ENCODE data around the gene NT5E. TPM values are rescaled to one million over a fixed set of nuclear protein-coding genes. Genes with fewer than 3 reads are reported as not detected.

The NT5E gene
- total and polyA plus RNA-seq, 2 experiments from 2014 or later: 0.18 to 1.5 TPM

DNA sequence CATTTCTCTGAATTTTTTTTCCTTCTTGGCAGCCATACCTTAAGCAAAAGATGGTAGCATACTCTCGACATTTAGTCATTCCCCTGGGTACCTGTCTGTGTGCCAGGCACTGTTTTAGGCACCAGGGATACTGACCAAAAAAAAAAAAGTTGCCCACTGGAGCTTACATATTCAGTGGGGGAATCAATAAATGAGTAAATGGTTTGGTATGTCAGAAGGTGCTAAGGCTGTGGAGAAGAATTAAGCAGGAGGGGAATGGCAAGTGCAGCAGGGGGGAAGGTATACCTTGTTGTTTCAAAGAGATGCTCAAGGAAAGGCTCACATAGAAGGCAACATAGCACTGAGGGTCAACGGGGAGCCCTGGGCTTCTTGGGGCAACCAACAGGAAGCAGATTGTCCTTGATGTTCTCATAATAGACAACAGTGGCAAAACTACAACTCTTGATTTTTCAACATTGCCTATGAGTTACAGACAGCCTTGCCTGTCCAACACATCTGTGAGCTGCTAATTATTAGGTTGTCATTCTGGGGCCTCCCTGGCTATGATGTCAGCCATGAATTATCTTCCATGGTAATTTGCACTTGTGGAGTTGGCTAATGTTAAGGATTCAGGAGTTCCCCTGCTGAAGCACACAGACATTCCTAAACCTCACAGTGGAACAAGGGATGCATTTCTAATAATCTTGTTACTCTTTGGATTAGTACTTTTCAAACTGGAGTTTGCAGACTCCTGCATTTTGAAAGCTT lies 19.6 kb downstream of the NT5E start (continued):
- TF ChIP-seq, protein P1, sequence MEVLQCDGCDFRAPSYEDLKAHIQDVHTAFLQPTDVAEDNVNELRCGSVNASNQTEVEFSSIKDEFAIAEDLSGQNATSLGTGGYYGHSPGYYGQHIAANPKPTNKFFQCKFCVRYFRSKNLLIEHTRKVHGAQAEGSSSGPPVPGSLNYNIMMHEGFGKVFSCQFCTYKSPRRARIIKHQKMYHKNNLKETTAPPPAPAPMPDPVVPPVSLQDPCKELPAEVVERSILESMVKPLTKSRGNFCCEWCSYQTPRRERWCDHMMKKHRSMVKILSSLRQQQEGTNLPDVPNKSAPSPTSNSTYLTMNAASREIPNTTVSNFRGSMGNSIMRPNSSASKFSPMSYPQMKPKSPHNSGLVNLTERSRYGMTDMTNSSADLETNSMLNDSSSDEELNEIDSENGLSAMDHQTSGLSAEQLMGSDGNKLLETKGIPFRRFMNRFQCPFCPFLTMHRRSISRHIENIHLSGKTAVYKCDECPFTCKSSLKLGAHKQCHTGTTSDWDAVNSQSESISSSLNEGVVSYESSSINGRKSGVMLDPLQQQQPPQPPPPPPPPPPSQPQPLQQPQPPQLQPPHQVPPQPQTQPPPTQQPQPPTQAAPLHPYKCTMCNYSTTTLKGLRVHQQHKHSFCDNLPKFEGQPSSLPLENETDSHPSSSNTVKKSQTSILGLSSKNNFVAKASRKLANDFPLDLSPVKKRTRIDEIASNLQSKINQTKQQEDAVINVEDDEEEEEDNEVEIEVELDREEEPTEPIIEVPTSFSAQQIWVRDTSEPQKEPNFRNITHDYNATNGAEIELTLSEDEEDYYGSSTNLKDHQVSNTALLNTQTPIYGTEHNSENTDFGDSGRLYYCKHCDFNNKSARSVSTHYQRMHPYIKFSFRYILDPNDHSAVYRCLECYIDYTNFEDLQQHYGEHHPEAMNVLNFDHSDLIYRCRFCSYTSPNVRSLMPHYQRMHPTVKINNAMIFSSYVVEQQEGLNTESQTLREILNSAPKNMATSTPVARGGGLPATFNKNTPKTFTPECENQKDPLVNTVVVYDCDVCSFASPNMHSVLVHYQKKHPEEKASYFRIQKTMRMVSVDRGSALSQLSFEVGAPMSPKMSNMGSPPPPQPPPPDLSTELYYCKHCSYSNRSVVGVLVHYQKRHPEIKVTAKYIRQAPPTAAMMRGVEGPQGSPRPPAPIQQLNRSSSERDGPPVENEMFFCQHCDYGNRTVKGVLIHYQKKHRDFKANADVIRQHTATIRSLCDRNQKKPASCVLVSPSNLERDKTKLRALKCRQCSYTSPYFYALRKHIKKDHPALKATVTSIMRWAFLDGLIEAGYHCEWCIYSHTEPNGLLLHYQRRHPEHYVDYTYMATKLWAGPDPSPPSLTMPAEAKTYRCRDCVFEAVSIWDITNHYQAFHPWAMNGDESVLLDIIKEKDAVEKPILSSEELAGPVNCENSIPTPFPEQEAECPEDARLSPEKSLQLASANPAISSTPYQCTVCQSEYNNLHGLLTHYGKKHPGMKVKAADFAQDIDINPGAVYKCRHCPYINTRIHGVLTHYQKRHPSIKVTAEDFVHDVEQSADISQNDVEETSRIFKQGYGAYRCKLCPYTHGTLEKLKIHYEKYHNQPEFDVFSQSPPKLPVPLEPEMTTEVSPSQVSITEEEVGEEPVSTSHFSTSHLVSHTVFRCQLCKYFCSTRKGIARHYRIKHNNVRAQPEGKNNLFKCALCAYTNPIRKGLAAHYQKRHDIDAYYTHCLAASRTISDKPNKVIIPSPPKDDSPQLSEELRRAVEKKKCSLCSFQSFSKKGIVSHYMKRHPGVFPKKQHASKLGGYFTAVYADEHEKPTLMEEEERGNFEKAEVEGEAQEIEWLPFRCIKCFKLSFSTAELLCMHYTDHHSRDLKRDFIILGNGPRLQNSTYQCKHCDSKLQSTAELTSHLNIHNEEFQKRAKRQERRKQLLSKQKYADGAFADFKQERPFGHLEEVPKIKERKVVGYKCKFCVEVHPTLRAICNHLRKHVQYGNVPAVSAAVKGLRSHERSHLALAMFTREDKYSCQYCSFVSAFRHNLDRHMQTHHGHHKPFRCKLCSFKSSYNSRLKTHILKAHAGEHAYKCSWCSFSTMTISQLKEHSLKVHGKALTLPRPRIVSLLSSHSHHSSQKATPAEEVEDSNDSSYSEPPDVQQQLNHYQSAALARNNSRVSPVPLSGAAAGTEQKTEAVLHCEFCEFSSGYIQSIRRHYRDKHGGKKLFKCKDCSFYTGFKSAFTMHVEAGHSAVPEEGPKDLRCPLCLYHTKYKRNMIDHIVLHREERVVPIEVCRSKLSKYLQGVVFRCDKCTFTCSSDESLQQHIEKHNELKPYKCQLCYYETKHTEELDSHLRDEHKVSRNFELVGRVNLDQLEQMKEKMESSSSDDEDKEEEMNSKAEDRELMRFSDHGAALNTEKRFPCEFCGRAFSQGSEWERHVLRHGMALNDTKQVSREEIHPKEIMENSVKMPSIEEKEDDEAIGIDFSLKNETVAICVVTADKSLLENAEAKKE (CRISPR knock-in tag; IDR thresholded peaks at IDR 0.05): no peak
- TF ChIP-seq CREB1 (CRISPR knock-in tag; IDR thresholded peaks at IDR 0.05; ENCODE audit: low read depth) (no peak), STAT1 (IDR thresholded peaks at IDR 0.05; ENCODE audit: unreplicated experiment) (no peak), ZNF114 (CRISPR knock-in tag; IDR thresholded peaks at IDR 0.05) (no peak), EZH2 (IDR thresholded peaks at IDR 0.05; ENCODE audit: low read depth, unreplicated experiment) (no peak)

DNA sequence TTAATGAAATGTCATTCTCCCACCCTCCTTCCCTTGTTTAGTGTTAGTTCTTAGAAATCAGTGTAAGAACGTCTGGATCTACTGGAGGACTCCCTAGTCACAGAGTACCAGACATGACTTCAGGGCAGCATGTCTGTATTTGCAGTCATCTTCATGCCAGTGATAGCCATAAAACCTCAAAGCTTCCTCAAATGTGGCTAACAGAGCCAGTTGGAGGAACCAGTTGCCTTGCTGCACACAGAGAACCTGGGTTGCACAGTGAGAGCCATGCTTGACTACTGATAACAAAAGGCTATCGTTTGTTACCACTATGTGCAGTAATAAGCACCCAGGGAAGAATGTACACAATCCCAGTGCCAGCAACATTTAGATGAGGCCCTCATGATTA lies 20.1 kb downstream of the NT5E start:
- no peak overlapping the region for H2AFZ ChIP-seq
- H3K27me3 ChIP-seq (ENCODE audit: insufficient read depth): no peaks in the 10 kb centered on the region
- no peak overlapping the region for H3K4me3 ChIP-seq
- no peaks in the 10 kb centered on the region for H4K20me1 ChIP-seq (replicated peaks; ENCODE audit: insufficient read depth)
- H3K27me3 Mint-ChIP-seq (ENCODE audit: insufficient read depth, low read depth, poor library complexity): no peaks in the 10 kb centered on the region
- H3F3A ChIP-seq (replicated peaks; ENCODE audit: low read depth): no peaks in the 10 kb centered on the region
- H3K9me2 ChIP-seq (ENCODE audit: insufficient read depth): 0 out of 2 replicates have a peak, but pooled peaks cover 3% of the 10 kb centered on the region
- no peak overlapping the region for H3K27ac ChIP-seq (ENCODE audit: low read depth)
- H3K4me1 Mint-ChIP-seq: no peaks in the 10 kb centered on the region; the same call in 2 of the 3 replicates
- H3K36me3 ChIP-seq (ENCODE audit: insufficient read depth): no peaks in the 10 kb centered on the region
- ATAC-seq: no peak
- H3K4me1 ChIP-seq (ENCODE audit: insufficient read depth): no peaks in the 10 kb centered on the region
- no peak overlapping the region for H3K4me2 ChIP-seq
- no peak overlapping the region for H3K4me3 Mint-ChIP-seq
- H3K27ac Mint-ChIP-seq: no peak overlapping the region
- H3K79me2 ChIP-seq (replicated peaks; ENCODE audit: insufficient read depth): no peaks in the 10 kb centered on the region
- no peak for DNase-seq (ENCODE audit: low spot score)
- H3K36me3 Mint-ChIP-seq (ENCODE audit: low read depth): no peaks in the 10 kb centered on the region; the same call in 2 of the 3 replicates
- H3K9me3 Mint-ChIP-seq: no peaks in the 10 kb centered on the region
- TF ChIP-seq CTCF (conservative IDR thresholded peaks at IDR 0.05; ENCODE audit: low read depth in 2 of 2): no peak
- TF ChIP-seq JUNB (IDR thresholded peaks at IDR 0.05; ENCODE audit: unreplicated experiment): no peak
- no peak for TF ChIP-seq ZNF114 (CRISPR knock-in tag; IDR thresholded peaks at IDR 0.05)
- no peak for TF ChIP-seq ETS1 (IDR thresholded peaks at IDR 0.05)
- TF ChIP-seq NANOG (IDR thresholded peaks at IDR 0.05; ENCODE audit: borderline replicate concordance): no peak
- TF ChIP-seq STAT1 (IDR thresholded peaks at IDR 0.05; ENCODE audit: unreplicated experiment): no peak
- TF ChIP-seq ZNF331 (CRISPR knock-in tag; IDR thresholded peaks at IDR 0.05; ENCODE audit: low read depth): no peak
- no peak for TF ChIP-seq REST (IDR thresholded peaks at IDR 0.05; ENCODE audit: unreplicated experiment)
